Kidney glomerular epithelial cell (primary cell): ENCODE results near the gene TMEM182.

ENCODE experiments used
- DNase-seq: peaks from one replicate; lab custom pipeline; 2025; lab: John Stamatoyannopoulos, UW

The TMEM182 gene, protein sequence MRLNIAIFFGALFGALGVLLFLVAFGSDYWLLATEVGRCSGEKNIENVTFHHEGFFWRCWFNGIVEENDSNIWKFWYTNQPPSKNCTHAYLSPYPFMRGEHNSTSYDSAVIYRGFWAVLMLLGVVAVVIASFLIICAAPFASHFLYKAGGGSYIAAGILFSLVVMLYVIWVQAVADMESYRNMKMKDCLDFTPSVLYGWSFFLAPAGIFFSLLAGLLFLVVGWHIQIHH

DNA sequence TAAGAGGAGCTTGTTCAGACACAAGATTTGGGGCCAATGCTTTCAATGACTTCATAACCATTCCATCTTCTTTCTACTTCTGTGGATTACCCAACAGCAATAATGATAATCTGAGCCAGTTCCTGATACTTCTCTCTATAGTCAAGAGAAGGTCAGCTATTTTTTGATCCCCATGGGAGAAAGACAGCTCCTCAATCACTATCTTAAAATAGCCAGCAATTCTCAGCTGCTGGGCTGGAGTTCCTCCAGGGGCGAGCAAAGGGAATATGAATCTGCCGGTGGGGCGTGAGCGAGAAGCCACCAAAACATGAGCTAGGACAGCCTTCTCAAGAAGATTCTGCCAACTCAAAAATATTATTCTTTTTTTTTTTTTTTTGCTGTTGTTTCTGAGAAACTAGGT lies at the start of gene TMEM182:
Gene TMEM182 (plus strand): TSS at position 269 of the 400 bp plus-strand sequence. CDS start 187 bp downstream, outside the sequence.
- no peak for DNase-seq

DNA sequence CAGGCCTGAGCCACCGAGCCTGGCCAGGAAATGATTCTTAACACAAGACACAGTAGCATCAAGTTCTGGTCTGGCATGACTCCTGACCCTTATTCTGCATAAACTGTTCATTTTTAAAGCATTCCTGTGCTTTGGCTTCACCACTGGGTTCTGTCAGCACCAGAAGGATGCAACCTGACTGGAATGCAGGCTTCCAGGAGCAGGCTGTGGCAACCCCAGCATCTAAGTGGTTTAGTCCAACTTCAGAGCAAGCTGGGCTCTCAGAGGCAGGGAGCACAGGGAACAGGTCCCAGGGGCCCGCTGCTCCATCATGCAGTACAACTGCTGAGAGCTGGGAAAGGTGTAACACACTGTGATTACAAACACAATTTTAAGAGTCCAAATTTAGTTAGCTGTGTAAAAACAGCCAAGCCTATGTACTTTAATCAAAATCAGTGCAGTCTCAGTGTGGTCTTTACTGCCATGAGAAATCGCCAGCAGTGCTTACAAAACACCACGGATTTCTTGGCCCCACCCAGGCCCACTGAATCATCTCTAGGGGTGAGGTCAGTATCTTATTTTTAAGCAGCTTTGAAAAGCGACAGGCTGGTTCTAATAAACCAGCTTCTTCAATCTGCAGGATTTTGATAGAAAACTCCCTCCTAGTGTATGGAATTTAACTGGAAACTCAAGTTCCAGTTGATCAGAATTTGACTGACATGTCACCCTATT lies 44.4 kb upstream of the TMEM182 start:
- no peak for DNase-seq

DNA sequence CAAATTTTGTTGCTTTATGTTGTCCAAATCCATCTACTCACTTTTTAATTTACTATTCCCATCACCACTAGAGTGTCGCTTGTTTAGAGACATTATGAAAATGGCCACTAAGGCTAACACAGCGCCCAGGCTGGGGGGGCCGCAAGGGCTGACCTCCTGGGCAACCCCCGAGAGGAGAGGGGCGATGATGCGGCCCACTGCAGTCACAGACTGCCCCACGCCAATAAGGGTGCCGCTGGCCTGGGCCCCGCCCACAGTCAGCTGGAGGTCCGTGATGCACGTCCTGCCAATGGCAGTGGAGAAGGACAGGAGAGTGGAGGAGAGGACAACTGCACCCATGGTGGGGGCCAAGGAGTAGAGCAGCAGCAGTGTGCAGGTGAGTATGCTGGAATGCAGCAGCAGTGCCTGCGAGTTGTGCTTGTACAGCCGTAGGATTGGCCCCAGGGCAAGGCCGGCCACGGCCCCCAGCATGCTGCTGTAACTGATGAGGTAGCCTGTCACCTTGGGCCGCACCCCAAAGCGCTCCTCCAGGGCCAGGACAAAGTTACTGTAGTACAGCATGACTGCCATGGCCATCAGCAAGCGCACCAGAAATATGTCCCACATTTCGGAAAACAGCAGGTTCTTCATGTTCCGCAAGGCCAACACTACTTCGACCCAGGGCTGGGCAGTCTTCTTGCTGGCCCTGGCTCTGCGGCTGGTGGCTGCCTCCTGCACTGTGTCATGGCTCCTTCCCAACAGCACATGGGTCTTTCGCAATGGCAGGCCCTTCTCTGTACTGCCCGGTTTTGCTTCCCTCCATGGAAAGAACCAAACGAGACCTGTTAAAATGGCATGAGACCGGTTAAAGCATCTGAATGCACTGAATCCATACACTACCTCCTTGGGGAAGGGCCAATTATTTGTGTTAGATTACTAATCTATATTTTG lies 43.2 kb upstream of the TMEM182 start:
- no peak for DNase-seq

DNA sequence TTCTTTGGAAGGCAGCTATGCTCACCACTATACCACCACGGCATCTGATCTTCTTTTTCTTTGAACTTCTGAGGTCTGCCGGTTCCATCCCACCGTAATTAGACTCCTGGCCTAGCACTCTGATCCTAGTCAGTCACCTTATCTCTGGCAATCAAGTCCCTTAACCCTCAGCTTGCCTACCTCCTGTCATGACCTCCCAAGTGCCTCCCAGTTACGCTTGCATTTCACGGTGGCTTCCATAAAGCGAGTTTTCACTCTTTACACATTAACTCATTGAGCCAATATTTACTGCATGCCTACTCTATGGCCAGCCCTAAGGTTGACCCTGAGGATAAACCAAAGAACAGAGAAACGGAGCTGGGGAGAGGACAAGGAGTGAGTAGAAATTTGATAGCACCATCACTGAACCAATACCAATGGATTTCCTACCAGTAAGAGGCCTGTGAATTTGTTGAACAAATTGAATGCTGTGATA lies 37.8 kb upstream of the TMEM182 start:
- DNase-seq, result no peak

DNA sequence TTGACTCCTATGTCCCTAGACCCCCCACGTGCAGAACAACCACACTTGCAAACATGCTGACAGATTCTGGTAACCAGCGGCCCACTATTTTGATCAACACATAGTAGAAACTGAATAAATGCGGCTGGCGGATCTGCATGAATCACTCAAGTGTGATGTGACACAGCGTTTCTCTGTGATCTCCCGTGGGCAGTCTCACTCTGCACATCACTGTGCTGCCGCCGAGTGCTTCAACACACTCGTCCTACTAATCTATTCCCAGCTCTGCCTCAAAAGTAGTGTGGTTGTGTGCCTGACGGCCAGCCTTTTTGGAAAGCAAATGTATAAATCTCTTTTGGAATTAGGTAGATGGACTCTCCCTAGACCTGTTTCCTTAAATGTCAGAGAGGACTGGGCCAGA lies 37.3 kb upstream of the TMEM182 start:
- no peak for DNase-seq

DNA sequence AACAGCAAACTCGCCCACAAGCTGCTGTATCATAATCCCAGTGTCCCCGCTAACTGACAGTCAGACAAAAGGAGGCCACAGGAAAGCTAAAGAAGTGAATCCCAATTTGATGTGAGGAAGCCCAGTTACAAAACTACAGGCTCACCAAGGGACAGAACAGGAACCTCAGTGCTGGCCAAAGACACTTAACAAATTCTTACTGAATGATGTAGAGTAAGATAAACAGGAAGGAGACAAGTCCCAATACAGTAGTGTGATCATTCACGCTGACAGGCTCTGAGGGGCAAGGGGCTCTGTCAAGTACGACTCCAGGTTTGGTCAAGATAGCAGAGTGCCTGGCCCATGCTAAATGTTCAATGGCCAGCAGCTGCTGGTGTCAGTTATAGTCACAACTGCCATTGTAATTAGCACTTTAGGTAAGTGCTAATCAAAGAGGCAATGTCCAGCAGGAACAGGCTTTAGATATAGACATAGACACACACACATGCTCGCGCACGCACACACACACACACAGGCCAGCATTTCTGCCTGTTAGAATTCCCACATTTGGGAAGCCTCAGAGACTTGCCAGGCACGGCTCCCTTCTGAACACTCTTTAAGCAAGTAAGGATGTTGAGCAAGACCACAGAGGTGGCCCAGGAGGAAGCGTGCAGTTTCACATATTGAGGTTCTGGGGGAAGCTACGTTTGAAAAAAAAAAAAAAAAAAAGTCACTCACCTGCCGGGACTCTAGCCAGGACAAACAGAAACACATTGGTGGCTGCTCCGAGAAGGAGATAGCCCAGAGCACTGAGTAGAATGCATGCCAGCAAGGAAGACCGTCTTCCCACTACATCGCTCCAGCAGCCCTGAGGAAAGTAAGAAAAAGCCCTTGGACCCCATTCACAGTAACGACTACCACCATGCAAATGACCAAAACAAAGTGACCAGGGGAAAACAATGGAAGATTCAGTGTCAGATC lies 35.4 kb upstream of the TMEM182 start:
- DNase-seq, result no peak

DNA sequence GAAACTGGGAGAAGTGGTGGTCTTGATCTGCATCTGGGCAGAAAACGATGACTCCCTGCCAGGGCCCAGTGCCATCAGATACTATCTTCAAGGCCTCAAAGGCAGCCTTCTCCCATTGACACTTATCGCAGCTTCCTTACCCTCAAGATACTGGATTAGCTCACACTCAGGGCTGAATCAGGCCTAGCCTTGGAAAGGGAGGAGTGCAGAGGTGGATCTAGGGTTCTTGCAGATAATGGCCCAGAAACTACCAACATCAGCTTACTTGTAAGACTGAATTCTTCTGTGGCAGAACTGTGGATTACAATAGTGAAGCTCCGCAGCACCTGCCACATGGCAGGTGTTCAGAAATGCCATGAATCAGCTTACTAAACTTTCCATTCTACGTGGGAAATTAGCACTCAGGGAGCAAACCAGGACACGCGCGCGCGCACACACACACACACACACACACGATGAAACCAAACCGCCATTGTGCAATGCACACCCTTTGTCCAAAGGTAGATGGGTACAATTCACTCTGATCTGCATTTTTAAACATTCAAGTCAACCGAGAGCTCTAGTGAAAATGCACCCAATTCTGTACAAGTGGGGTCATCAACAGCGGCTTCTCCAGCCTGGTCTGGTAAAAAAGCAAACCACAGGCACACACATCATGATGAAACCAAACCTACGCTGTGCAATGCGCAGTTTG lies 26.3 kb upstream of the TMEM182 start:
- no peak for DNase-seq

DNA sequence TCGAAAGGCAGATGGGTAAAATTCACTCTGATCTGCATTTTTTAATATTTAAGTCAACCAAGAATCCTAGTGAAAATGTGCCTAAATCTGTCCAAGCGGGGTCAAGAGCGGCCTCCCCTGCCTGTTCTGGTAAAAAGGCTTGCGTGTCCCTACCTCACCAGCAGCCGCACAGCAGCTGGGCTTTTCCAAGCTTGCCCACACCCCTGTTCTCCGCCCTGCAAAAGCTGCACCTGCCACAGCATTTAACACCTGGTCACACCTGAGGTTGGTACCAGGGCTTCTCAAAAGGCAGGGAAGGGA lies 25.8 kb upstream of the TMEM182 start:
- no peak for DNase-seq

DNA sequence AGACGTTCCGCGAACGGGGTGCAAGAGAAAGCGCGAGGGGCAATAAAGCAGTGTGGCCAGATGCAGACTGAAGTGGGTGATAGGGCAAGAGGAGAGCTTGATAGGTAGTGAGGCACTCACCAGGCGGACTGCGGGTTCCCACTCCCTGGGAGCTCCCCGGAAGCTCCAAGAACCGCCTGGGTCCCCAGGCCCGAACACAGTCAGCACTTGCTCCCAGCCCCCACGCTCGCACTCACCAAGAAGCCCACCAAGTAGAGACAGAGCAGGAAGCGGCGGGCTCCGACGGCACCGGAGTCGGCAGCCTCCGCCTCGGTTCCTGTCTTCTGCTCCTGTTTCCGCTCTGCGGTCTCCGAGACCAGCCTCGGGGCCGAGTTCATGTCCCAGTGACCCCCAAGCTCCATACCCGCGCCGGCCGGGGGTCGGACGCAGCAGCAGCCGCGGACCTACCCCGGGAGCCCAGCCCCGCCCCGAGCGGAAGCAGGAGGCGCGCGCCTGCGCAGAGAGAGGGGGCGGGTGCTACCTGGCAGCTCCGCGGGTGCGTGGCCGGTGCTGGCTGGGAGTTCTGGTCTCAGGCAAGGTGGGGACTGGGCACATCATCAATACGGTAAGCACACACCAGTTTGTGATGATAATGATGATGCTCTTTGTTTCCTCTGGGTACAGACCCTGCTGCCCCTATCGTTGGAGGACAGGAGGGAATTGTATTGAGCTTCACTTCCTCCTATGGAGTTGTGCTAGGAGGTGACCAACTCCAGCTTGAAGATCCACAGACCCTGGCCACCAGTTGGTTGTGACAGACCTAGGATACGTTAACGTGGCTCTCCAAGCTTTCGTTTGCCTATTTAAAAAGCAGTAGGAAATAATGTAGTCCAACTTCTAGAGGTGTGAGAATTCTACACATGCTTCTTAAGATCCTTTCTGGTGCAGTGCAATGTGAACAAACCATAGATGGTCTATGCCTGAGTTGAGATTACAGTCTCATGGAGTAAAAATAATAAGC lies 25.1 kb upstream of the TMEM182 start:
- DNase-seq, result peak; percentile 46

DNA sequence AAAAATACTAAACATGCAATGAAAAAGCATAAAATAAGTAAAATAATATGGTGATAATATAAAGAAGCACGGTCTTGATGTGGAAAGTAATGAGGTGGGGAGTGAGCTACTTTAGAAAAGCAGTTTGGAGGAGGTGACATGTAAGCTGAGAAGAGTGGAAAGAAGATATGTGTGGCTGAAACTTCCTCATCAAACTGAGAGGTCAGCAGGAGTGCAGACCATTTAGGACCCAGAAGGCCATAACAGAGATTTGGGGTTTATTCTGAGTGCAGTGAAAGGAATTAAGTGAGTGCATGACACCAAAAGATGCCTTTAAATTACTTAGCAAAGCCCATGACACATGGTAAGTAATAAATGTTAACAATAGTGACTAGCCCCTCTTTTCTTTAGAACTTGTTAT lies 24.4 kb upstream of the TMEM182 start:
- no peak for DNase-seq

DNA sequence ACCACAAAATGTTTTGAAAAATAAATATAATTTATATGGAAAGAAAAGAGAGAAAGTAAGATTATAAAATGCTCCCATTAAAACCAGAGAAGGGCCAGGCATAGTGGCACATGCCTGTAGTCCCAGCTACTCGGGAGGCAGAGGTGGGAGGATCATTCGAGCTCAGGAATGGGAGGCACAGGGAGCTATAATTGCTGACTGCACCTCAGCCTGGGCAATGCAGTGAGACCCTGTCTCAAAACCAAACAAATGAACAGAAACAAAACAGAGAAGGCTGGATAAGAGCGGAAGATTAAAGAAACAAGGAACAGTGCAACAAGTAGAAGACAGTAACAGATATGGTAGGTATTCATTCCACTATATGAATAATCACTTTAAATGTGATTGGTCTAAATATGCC lies 18.6 kb upstream of the TMEM182 start:
- no peak for DNase-seq

DNA sequence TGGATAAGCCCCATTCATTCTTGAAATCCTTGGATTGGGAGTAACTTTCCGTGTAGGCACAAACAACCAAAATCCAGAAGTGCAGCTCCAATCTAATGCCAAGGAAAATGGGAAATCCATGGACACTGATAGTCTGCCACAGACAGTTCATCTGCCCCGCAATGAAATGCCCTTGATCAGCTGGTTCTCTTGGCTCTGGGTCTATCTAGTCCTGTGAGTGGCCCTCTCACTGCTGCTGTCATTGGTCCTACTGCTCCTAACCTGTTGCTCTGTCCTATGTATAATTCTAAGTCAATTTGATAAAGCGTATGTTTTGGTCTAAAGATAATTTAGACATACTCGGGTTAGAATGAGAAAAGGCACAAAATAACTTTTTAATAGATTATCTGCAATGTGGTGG lies 13.7 kb upstream of the TMEM182 start:
- no peak for DNase-seq

DNA sequence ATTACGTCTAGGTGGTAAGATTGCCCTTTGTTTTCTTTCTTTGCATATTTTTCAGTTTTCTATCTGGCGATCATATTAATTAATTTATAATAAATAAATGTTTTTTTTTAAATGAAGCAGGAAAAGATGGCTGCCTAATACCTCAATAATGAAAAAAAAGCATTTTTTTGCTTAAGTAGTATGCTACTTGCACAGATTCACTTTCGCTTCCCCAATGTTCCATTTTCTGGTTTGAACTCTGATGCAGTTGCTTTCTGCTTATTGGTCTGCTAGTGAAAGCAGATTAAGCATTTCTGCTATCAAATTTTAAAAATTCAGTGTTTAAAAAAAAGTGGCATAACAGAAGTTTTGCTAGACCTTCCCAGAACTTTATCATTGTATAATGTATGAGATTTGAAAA lies 11.9 kb upstream of the TMEM182 start:
- DNase-seq, result no peak

DNA sequence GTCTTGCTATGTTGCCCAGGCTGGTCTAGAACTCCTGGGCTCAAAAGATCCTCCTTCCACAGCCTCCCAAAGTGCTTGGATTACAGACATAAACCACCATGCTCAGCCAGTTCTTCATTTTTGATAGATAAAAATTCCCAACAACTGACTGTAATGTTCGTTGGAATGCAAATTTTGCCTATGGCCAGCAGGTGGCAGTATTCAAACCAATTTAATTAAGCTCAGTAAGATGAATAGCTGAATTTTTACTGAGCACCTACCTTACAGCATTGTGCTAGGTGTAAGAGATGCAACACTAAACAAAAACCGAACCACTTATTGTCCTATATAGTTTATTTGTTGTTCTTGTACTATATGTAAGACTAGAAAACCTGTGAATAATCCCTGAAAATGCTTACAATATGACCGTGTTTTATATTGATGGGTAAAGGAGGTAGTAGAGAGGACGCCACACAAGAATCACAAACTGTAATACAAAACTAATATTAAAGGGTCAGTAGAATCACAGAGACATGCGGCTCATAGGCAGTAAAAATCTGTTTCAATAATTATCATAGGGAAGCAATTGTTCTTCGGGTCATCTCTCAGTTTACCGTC lies 8.2 kb upstream of the TMEM182 start:
- DNase-seq, result peak; percentile 40

DNA sequence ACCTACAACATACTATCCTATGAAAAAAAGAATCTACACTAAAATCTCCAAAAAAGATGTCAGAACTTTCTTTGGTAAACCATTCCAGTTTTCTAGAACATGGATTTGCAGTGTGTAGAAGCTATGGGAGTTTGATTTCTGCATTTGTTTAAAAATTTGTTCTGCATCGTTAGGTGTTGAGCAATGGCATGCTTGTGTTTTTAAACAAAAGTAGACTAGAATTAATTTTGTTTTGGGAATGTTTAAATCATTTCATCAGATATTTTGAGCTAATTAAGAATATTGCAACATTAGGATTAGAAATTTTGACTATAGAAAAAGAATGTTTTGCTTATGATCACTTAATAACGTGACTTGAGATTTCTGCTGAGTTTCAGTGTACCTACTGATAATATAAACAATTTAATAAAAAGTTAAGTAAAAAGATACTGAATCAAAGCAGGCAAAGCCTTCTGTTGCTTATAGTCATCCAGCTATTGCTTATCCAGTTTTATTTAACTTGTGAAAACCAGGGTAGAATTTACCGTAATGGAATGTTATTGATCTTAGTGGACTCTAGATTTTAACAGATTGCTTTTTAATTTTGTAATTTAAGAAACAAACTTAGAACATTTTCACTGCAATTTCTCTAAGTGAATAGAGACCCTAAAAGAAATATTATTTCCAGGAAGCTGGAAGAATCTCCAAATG lies 7.2 kb upstream of the TMEM182 start:
- no peak for DNase-seq

DNA sequence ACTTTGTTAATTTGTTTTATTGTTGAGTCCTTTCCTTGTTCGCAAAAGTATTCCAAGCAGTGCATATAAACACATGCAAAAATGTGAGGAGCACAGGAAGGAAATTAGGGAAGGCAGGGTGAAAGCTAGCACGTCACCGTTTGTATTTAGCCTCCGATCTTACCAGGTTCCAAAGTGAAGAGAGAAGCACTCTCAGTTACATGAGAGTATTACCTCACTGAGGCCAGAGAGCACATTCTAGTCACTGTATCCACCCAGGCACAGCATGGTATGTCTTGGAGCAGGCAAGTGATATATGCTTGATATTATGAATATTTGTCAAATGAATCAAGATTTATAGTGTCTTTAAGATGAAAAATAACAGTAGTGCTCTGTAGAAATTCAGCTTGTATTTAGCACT lies 6.5 kb upstream of the TMEM182 start:
- DNase-seq, result no peak

DNA sequence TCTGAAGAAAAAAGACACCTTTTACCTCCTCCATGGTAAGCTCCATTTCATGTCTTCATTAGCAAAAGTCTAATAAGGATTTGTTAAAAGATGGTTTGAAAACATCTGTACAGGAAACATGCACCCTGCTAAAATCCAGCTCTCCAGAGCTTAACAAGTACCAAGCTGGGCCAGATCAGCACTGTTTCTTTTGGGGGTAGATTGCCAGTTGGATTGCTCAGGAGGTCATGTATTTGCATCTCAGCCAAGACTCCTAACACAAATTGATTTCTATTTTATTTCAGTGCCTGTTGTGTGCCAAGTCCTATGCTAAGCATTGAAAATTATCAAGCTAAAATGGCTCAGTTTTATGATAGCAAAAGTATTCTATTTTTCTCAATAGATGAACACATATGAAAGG lies 3.4 kb upstream of the TMEM182 start:
- DNase-seq, result no peak

DNA sequence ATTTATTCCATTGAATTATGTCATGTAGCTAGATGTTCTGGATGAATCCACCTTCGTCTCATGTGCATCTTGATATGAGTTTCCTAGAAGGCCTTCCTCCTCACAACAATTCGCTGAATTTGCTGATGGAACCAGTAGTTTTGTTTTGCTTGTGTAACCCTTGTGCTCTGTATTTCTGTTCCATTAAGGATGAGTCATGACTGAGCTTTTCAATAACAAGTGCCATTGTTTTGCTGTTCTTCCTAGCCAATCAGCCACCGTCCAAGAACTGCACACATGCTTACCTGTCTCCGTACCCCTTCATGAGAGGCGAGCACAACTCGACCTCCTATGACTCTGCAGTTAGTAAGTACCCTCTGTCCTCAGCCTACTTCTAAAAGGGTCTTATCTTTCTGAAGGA lies 2.3 kb downstream of the TMEM182 start:
- DNase-seq, result no peak

DNA sequence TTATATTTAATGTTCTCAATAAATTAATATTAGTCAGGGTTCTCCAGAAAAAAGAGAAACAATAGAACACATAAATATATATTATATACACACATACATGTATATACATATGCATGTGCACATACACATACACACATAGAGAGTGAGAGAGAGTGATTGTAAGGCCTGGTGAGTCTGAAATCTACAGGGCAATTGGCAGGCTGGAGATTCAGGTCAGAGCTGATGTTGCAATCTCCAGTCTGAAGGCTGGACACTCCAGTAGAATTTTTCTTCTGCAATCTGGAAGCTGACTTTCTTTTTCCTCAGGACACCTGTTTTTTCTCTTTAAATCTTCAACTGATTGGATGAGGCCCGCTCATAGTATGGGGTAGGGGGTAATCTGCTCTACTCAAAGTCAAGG lies 3.2 kb downstream of the TMEM182 start:
- DNase-seq, result no peak
